Measurements from ENCODE around the gene DNAH6.

DNAH6 gene

DNA sequence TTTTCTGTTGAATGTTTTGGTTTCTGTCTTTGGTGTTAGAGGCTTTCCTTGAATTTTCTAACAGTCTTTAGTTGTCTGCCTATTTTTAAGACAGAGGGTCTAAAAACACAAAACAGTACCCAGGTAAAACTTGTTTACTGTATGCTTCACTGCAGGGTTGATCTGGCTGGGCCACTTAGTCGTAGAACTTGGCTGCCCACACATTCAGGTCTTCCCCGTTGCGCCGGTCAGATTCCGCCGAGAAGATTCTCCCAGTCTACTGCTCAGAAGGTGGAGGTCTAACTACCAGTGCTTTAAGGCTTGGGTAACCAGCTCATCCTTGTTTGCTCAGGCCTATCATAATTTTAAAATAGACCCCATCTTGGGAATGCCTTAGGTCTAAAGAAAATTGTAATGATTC is 24.6 kb upstream of the DNAH6 start:
- no peaks in the 10 kb centered on the region for H3K4me1 ChIP-seq (ENCODE audit: insufficient read depth, low read length)
- no peak overlapping the region for H3K4me2 ChIP-seq (ENCODE audit: insufficient read depth, low read length)

DNA sequence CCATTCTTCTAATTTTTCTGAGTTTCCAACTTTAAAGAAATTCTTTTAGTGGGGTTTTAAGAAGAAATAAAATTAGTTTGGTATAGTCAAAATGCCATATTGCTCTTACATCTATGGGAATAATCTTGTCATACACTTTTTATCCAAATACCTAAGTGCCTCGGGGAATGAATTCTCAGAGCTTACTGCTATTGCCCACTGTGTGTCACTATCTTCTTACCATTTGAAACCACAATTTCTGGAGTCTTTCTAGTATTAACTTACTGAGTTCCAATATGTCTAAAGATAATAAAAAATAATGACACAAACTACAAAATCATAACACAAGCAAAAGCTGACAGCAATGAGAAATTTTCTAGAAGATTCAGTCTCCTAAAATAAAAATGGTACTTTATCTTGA is 23.7 kb upstream of the DNAH6 start:
- H3K36me3 ChIP-seq (ENCODE audit: insufficient read depth, low read length) = no peaks in the 10 kb centered on the region
- no peaks in the 10 kb centered on the region for H3K9me3 ChIP-seq (ENCODE audit: insufficient read depth, low read length, severe bottlenecking)
- TF ChIP-seq, protein P1, sequence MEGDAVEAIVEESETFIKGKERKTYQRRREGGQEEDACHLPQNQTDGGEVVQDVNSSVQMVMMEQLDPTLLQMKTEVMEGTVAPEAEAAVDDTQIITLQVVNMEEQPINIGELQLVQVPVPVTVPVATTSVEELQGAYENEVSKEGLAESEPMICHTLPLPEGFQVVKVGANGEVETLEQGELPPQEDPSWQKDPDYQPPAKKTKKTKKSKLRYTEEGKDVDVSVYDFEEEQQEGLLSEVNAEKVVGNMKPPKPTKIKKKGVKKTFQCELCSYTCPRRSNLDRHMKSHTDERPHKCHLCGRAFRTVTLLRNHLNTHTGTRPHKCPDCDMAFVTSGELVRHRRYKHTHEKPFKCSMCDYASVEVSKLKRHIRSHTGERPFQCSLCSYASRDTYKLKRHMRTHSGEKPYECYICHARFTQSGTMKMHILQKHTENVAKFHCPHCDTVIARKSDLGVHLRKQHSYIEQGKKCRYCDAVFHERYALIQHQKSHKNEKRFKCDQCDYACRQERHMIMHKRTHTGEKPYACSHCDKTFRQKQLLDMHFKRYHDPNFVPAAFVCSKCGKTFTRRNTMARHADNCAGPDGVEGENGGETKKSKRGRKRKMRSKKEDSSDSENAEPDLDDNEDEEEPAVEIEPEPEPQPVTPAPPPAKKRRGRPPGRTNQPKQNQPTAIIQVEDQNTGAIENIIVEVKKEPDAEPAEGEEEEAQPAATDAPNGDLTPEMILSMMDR (IDR thresholded peaks at IDR 0.05; ENCODE audit: borderline replicate concordance, extremely low read depth, low read length, poor library complexity, severe bottlenecking) = peak; percentile 27
- no peak for TF ChIP-seq EZH2 (IDR thresholded peaks at IDR 0.05; ENCODE audit: borderline replicate concordance, low read depth, low read length, severe bottlenecking)
- no peak for DNase-seq
- H3K4me1 ChIP-seq (ENCODE audit: insufficient read depth, low read length) = no peaks in the 10 kb centered on the region
- no peak overlapping the region for H2AFZ ChIP-seq (ENCODE audit: low read depth, low read length)
- no peak overlapping the region for H3K4me3 ChIP-seq (ENCODE audit: low read depth in 1 of 2, low read length in 2 of 2)
- peaks cover 23% of the 10 kb centered on the region for H3K27me3 ChIP-seq (ENCODE audit: insufficient read depth, low read length, poor library complexity)
- no peaks in the 10 kb centered on the region for H4K20me1 ChIP-seq (ENCODE audit: insufficient read depth, low read length)
- no peak overlapping the region for H3K9ac ChIP-seq (ENCODE audit: low read depth, low read length)
- no peak overlapping the region for H3K27ac ChIP-seq (ENCODE audit: low read length)
- ATAC-seq (ENCODE audit: insufficient read depth, low read depth) = no peak
- H3K4me2 ChIP-seq (ENCODE audit: insufficient read depth, low read length) = no peak overlapping the region
- H3K79me2 ChIP-seq (ENCODE audit: insufficient read depth, low read length) = no peaks in the 10 kb centered on the region

More for the DNA sequence above, 24.6 kb upstream of the DNAH6 start:
- Histone ChIP-seq H3K27me3 (ENCODE audit: insufficient read depth, low read length, poor library complexity) (peaks cover 28% of the 10 kb centered on the region), H3K27ac (ENCODE audit: low read length) (no peak overlapping the region), H3K9ac (ENCODE audit: low read depth, low read length) (no peak overlapping the region), H4K20me1 (ENCODE audit: insufficient read depth, low read length) (no peaks in the 10 kb centered on the region), H2AFZ (ENCODE audit: low read depth, low read length) (no peak overlapping the region), H3K79me2 (ENCODE audit: insufficient read depth, low read length) (no peaks in the 10 kb centered on the region), H3K36me3 (ENCODE audit: insufficient read depth, low read length) (no peaks in the 10 kb centered on the region), H3K9me3 (ENCODE audit: insufficient read depth, low read length, severe bottlenecking) (no peaks in the 10 kb centered on the region), H3K4me3 (ENCODE audit: low read depth in 1 of 2, low read length in 2 of 2) (no peak overlapping the region)
- DNase-seq (no peak), ATAC-seq (ENCODE audit: insufficient read depth, low read depth) (no peak)
- TF ChIP-seq, protein P1 (IDR thresholded peaks at IDR 0.05; ENCODE audit: borderline replicate concordance, extremely low read depth, low read length, poor library complexity, severe bottlenecking) = no peak
- no peak for TF ChIP-seq EZH2 (IDR thresholded peaks at IDR 0.05; ENCODE audit: borderline replicate concordance, low read depth, low read length, severe bottlenecking)

DNA sequence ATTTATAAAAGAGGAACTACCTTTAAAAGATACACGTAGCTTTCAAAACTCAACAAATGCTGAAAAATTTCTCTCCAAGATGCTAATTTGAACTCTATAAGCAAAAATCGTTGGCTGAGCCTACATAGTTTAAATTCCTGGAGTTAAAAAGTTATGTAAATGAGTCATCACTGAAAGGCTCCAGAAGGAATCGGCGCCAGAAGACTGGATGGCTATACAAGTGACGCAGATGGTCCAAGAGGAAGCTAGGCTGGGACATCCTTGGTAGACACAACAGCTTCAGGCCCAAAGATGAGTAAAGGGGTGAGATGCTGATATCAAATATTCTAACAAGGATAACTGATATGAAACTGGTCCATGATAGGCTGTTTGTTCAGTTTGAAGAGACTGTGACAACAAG is 22.8 kb upstream of the DNAH6 start:
- Histone ChIP-seq H3K27me3 (ENCODE audit: insufficient read depth, low read length, poor library complexity) (peaks cover 20% of the 10 kb centered on the region), H2AFZ (ENCODE audit: low read depth, low read length) (no peak overlapping the region), H3K9ac (ENCODE audit: low read depth, low read length) (no peak overlapping the region), H3K4me2 (ENCODE audit: insufficient read depth, low read length) (no peak overlapping the region), H3K4me3 (ENCODE audit: low read depth in 1 of 2, low read length in 2 of 2) (no peak overlapping the region), H3K4me1 (ENCODE audit: insufficient read depth, low read length) (no peaks in the 10 kb centered on the region), H3K9me3 (ENCODE audit: insufficient read depth, low read length, severe bottlenecking) (no peaks in the 10 kb centered on the region), H3K36me3 (ENCODE audit: insufficient read depth, low read length) (no peaks in the 10 kb centered on the region), H4K20me1 (ENCODE audit: insufficient read depth, low read length) (no peaks in the 10 kb centered on the region), H3K79me2 (ENCODE audit: insufficient read depth, low read length) (no peaks in the 10 kb centered on the region), H3K27ac (ENCODE audit: low read length) (no peak overlapping the region)
- DNase-seq = no peak
- no peak for ATAC-seq (ENCODE audit: insufficient read depth, low read depth)
- no peak for TF ChIP-seq EZH2 (IDR thresholded peaks at IDR 0.05; ENCODE audit: borderline replicate concordance, low read depth, low read length, severe bottlenecking)
- TF ChIP-seq, protein P1 (IDR thresholded peaks at IDR 0.05; ENCODE audit: borderline replicate concordance, extremely low read depth, low read length, poor library complexity, severe bottlenecking) = no peak

DNA sequence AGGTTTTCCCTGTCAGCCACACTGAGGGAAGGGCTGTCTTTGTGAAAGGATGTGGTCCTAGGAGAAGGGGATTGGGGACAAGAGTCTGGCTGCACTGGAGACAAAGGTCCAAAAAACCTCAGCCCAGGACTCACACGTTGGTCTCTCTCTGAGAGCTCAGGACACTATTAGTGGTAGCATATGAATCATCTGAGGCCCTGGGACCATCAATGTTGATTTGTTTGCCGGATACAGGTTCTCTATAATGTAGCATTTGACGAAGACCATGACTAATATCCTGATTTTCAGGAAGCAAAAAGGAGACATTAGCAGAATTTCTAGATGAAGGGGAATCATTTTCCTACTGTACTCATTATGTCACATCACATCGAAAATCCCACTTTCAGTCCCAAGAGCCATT is 22.2 kb upstream of the DNAH6 start:
- no peaks in the 10 kb centered on the region for H3K79me2 ChIP-seq (ENCODE audit: insufficient read depth, low read length)
- H3K9ac ChIP-seq (ENCODE audit: low read depth, low read length) = no peak overlapping the region
- peaks cover 16% of the 10 kb centered on the region for H3K27me3 ChIP-seq (ENCODE audit: insufficient read depth, low read length, poor library complexity)
- H3K27ac ChIP-seq (ENCODE audit: low read length) = no peak overlapping the region
- H3K4me3 ChIP-seq (ENCODE audit: low read depth in 1 of 2, low read length in 2 of 2) = no peak overlapping the region
- ATAC-seq (ENCODE audit: insufficient read depth, low read depth) = no peak
- no peaks in the 10 kb centered on the region for H3K4me1 ChIP-seq (ENCODE audit: insufficient read depth, low read length)
- H3K4me2 ChIP-seq (ENCODE audit: insufficient read depth, low read length) = no peak overlapping the region
- no peaks in the 10 kb centered on the region for H3K36me3 ChIP-seq (ENCODE audit: insufficient read depth, low read length)
- DNase-seq = no peak
- H3K9me3 ChIP-seq (ENCODE audit: insufficient read depth, low read length, severe bottlenecking) = no peaks in the 10 kb centered on the region
- H2AFZ ChIP-seq (ENCODE audit: low read depth, low read length) = no peak overlapping the region
- no peaks in the 10 kb centered on the region for H4K20me1 ChIP-seq (ENCODE audit: insufficient read depth, low read length)
- no peak for TF ChIP-seq EZH2 (IDR thresholded peaks at IDR 0.05; ENCODE audit: borderline replicate concordance, low read depth, low read length, severe bottlenecking)
- TF ChIP-seq, protein P1 (IDR thresholded peaks at IDR 0.05; ENCODE audit: borderline replicate concordance, extremely low read depth, low read length, poor library complexity, severe bottlenecking) = no peak

Measured in DND-41 (cell line).